HT1080 (cell line): ENCODE data around the gene TMEM131. TPM values are rescaled to one million over a fixed set of nuclear protein-coding genes. Genes with fewer than 3 reads are reported as not detected.

Experiments used
- DNase-seq: peaks from one replicate; pipeline ENCODE4 v3.0.0-alpha.2; 2015; ENCODE audit warnings: low read depth
- total RNA-seq: library from RNA; depleted of rRNA; stranded (reverse); fragments of >200 nt; shearing (Covaris generic); gene quantifications from 2 replicates; pipeline ENCODE4 v1.2.3, GENCODE V29; 2014

Gene TMEM131
- total RNA-seq, 1 experiment from 2014 or later: 9.7 TPM

- no peak for DNase-seq
Observed at GRCh38 chr2:97766567-97766966, 229.2 kb downstream of the TMEM131 start.

- no peak for DNase-seq
Observed at GRCh38 chr2:97765933-97766332, 229.8 kb downstream of the TMEM131 start.

DNA sequence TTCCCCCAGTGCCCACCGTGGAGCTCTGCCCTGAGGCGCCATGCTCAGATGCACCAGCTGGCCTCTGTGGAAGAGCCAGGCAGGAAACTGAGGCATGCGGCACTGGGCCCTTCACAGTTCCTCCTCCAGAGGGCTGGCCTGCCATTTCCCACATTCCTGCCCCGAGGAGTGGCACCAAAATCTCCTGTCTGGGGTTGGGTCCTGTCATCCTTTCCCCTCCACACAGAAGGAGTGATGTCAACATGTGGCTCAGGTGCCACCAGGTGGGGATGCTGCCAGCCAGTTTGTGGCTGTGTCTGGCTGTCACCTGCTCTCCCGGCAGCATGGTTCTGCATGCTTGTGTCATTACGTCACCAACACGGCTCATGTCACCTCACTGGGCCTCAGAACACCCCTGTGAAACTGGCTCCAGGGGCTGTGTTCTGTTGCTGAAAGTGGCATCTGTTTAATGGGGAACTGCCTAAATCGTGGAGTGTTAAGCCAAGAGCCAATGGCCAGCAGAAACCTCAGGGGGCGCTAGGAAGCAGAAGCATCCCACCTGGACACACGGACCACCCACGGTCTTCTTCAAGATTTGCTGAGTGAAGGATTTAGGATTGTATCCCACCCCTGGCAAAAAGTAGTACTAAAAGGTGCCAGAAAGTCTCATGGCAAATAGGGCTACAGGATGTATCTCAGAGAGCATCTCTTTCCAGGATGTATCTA is 231.0 kb downstream of the TMEM131 start:
- DNase-seq: no peak

- DNase-seq: peak; percentile 34
Observed at GRCh38 chr2:97763176-97763845, 232.4 kb downstream of the TMEM131 start.

DNA sequence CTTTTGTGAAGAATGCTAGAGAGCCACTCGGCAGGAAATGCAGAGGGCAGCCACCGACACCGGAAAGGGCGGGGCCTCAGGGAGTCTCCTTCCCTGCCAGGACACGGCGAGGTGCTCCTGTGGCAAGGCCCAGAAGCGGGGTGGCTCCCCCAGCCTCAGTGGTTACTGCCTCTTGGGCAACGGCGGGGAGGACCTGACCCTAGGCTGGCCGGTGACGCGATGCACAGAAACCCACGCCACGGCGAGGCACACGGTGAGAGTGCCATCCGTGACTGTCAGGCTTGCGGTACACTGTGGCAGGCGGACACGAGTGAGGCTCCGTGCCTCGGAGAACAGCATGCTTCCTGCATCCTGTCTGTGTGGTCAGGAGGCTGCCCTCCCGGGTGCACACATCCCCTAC is 234.6 kb downstream of the TMEM131 start:
- DNase-seq: no peak

- no peak for DNase-seq
Observed at GRCh38 chr2:97760480-97761049, 235.2 kb downstream of the TMEM131 start.

- DNase-seq: no peak
Observed at GRCh38 chr2:97759727-97760407, 235.9 kb downstream of the TMEM131 start.

DNA sequence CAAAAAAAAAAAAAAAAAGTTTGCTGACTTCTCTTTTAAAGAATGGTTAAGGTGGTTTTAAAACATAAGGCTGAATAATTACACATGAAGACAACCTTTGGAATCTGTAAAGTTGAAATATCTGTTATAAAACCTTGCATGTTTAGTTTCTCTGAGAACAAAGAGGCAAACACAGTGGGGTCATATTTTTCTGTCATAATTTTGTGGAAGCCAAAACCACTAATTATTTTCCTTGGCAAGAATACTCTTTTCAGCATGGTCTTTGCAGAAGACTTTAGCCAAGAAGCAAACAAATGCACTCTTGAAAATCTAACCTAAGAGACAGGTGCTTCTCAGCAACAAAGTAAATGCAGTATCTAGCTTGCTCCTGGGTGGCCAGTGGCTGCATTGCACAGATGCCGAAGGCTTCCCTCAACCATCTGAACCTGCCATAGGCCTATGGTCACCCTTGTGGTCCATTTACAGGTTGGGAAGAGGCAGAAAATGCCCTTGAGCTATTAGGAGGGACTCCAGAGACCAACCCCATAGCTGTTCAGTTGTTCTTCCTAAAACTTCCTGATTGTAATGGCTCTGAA is 237.5 kb downstream of the TMEM131 start:
- DNase-seq: no peak

DNA sequence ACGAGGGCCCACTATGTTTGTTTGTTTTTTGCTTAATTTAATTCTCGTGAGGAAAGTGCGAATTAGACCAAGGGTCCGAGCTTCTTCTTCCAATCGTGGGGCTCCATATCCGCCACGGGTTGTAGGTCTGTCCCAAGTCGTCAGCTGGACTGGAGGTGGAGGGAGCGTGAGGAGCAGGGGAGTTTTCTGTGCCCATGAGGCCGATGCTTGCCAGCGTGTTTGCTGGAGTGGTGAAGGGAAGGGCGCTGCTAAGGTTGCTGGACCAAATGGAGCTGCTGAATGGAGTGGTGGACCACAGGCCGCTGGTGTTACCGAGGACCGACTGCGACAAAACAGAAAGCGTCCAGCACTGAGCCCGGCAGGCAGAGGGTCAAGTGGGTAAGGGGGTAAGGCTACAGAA is 238.7 kb downstream of the TMEM131 start:
- no peak for DNase-seq

- DNase-seq: no peak
Observed at GRCh38 chr2:97755491-97755890, 240.3 kb downstream of the TMEM131 start.

- DNase-seq: no peak
Observed at GRCh38 chr2:97754690-97755346, 240.9 kb downstream of the TMEM131 start.

- DNase-seq: no peak
Observed at GRCh38 chr2:97752342-97753334, 243.1 kb downstream of the TMEM131 start.

- peak; percentile 61 for DNase-seq
Observed at GRCh38 chr2:97751752-97752151, 244.0 kb downstream of the TMEM131 start.

GRCh38 chr2:97750017-97750416 is 245.7 kb downstream of the TMEM131 start:
- no peak for DNase-seq

- no peak for DNase-seq
Observed at GRCh38 chr2:97749581-97749980, 246.2 kb downstream of the TMEM131 start.

- DNase-seq: no peak
Observed at GRCh38 chr2:97747716-97748115, 248.0 kb downstream of the TMEM131 start.

DNA sequence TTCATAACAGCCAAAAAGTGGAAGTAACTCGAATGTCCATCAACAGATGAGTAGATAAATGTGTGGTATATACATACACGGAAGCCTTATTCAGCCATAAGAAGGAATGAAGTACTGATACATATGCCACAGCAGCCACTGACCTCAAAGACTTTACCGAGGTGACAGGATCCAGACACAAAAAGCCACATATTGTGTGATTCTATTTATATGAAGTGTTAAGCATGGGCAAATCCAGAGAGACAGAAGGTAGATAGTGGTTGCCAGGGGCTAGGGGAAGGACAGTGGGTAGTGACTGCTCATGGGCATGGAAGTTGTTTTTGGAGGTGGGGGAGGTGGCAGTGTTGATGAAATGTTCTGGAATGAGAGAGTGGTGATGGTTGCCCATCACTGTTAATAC is 248.5 kb downstream of the TMEM131 start:
- DNase-seq: no peak

DNA sequence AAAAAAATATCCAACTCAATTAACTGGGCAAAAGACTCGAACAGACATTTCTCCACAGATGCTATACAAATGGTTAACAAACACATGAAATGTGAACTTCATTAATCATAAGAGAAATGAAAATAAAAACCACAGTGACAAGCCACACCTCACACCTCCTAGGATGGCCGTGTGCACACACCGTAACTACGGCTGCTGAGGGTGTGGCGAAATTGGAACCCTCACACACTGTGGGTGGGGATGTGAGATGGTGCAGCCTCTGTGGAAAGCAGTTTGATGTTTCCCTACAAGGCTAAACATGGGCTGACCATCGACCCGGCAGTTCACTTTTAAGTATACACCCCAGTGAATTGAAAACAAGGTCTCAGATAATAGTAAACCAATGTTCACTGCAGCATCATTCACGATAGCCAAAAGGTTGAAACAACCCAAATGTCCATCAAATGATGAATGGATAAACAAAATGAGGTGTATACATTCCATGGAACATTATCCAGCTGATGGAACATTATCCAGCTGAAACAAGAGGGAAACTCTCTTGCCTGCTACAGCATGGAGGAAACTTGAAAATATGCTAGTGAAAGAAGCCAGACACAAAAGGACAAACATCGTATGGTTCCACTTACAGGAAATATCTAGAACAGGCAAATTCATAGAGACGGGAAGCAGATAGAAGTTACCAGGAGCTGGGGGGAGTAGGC is 250.1 kb downstream of the TMEM131 start:
- DNase-seq: no peak

GRCh38 chr2:97743913-97744312 is 251.8 kb downstream of the TMEM131 start:
- DNase-seq: peak; percentile 73
